HG03521 (cell line): ENCODE measurements around the gene ADAM11.
"Not testable (repeated sequence)": the region's sequence is repeated elsewhere in the genome, so short reads cannot be mapped to it uniquely, and the experiment has no call there.

Experiments
- ATAC-seq: cut with Tn5 transposase; IDR thresholded peaks from one replicate; pipeline ENCODE4 v1.9.1; 2021; ENCODE audit warnings: mild to moderate bottlenecking, moderate library complexity; ENCODE audit not compliant: unreplicated experiment

The ADAM11 gene

DNA sequence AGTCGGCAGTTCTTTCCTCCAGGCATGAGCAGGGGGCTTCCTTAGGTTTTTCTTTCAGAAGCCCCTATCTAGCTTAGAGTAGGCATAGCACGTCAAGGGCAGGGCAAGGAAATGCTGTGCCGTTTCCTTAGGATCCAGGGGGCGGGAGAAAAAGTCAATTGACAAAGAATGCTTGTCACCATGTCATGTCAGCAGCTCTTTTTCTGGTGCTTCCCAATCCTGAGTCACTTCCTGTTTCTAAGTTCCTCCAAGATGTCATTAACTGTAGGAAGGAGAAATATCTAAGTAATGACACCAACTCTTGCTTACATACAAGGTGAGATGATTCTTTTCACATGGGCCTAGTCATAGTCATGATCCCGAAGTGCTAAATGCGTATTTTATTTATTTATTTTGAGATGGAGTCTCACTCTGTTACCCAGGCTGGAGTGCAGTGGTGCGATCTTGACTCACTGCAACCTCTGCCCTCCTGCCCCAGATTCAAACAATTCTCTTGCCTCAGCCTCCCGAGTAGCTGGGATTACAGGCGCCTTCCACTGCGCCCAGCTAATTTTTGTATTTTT is 36.1 kb downstream of the ADAM11 start:
- ATAC-seq = no peak

- no peak for ATAC-seq
Measured at GRCh38 chr17:44795421-44795820, 36.6 kb downstream of the ADAM11 start.

DNA sequence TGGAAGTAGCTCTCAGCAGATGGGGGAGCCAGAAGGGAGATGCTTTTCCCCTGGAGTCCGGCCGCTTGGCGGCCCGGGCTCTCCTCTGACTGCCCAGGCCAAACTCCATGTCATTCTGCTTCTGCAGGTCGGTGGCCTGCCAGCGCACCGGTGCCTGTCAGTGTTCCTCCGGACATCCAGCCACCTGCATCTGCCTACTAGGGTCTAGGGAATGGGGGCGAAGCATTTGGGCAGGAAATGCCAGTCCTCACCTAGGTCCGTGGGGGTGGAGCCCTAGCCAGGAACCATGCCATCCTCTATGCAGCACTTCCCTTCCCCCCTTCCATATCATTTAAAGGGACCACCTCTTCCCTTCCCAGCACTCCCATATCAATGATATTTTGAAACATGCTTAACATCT is 37.1 kb downstream of the ADAM11 start:
- no peak for ATAC-seq

- no peak for ATAC-seq
Measured at GRCh38 chr17:44796731-44797130, 37.9 kb downstream of the ADAM11 start.

DNA sequence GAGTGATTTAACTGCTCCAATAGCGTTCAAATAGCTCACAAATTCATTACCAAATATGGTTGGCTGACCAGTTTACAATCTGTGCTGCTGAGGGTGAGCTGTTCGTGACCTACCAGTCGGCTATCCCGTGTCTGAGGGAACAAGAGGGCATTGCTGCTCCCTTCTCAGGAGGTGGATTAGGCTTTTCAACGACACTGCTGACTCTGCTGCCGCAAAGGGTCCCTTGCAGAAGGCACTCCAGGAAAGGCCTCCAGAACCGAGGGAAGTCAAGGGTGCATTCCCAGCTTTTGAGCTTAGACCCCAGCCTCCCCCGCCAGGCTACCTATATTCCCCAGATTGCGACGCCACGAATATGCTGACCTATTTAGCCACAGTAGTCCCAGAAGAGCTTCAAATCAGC is 39.0 kb downstream of the ADAM11 start:
- ATAC-seq = no peak

DNA sequence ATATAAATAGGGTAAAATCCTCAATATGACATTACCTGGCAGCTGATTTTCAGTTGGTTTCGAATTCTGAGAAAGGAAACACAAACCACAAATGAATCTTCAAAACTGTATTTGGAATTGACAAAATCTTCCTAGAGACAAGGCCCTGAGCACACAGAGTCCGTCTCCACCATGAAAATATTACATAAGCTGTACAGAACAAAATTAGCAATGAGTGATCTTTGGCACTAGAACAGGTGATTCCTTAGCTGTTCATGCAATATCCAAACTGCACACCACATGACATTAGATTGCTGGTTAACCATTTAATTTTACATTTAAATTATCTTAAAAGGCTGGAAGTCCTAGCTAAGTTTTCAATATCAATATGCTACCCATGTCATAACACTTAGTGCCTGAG is 39.6 kb downstream of the ADAM11 start:
- no peak for ATAC-seq

DNA sequence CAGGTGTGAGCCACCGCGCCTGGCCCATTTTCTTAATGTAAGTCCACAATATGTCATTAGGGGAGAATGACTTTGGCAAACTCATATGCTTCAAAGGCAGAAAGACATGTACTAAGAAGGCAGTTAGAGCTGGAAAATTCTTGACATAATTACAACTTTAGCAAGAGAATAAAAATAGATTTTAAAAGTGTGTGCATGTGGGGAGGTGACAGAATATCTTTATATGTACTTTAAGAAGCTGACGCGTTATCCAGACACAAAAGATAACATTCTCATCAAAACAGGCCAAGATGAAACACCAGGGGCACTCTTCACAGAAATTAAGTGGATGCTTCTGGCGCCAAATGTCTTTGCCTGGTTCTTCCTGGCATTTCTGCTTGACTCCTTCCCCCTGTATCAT is 43.1 kb downstream of the ADAM11 start:
- no peak for ATAC-seq

- ATAC-seq = no peak
Measured at GRCh38 chr17:44804302-44805089, 45.7 kb downstream of the ADAM11 start.

DNA sequence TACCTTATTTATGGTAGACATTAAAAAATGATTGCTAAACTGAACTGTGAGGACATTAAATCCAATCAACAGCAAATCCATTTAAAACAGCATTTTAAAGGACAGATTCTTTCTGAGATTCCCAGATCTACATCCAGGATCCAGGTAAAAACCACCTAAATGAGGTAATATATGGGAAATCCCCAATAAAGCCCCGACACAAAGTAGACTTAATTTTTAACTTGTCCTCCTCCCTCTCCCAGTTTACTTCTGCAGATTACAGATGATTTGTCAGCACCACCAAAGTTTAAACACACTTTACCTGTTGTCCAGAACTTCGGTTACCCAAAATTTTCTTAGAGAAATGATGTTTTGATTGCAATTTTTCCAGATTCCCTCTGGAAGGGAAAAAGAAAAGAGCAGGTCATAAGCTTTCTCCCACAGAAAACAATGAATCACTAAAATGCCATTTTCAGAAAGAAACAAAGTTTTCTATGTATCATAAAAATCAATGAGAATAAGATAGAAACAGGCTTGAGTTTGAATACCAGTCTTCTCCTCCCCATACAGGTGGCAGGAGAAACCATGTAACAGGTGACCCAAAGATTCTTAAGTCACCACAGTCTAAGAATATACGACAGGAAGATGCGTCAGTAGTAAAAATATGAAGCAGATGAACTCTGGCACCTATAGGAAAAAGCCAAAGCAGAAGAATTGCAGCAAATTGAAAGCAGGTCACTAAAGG is 48.5 kb downstream of the ADAM11 start:
- ATAC-seq = no peak

- ATAC-seq = no peak
Measured at GRCh38 chr17:44807817-44808155, 49.0 kb downstream of the ADAM11 start.

DNA sequence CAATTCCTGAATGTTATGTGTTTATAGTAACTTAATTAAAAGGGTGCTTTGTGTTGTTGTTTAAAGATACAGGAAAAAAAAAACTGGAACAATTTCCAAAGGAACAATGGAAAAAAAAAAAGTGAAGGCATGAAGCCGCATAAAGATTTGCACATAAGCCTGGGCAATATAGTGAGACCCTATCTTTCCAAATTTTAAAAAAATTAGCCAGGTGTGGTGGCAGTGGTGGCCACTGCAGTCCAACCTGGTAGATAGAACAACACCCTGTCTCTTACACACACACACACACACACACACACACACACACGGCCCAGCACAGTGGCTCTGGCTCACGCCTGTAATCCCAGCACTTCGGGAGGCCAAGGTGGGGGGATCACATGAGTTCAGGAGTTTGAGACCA is 49.4 kb downstream of the ADAM11 start:
- no peak for ATAC-seq

- not testable (repeated sequence) for ATAC-seq
Measured at GRCh38 chr17:44808656-44809388, 50.0 kb downstream of the ADAM11 start.

DNA sequence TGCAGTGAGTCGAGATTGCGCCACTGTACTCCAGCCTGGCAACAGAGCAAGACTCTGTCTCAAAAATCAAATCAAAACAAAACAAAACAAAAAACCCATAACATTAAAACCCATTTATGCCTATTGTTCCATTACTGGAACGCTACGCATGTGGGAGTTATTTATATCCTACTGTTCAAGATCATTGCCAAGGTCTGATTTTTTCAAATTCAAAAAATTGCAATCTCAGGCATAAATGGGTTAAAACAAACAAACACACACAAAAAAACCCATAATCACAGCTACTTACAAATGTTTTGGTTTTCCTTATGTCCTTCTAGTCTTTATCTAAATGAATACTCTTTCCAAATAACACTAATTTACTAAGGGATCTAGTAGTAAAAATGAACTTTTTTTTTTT is 53.5 kb downstream of the ADAM11 start:
- no peak for ATAC-seq

DNA sequence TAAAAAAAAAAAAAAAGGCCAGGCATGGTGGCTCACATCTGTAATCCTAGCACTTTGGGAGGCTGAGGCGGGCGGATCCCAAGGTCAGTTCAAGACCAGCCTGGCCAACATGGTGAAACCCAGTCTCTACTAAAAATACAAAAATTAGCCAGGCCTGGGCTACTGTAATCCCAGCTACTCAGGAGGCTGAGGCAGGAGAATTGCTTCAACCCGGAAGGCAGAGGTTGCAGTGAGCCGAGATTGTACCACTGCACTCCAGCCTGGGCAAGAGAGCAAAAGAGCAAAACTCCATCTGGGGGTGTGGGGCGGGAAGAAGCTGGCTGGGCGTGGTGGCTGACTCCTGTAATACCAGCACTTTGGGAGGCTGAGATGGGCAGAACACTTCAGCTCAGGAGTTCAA is 59.7 kb downstream of the ADAM11 start:
- not testable (repeated sequence) for ATAC-seq

DNA sequence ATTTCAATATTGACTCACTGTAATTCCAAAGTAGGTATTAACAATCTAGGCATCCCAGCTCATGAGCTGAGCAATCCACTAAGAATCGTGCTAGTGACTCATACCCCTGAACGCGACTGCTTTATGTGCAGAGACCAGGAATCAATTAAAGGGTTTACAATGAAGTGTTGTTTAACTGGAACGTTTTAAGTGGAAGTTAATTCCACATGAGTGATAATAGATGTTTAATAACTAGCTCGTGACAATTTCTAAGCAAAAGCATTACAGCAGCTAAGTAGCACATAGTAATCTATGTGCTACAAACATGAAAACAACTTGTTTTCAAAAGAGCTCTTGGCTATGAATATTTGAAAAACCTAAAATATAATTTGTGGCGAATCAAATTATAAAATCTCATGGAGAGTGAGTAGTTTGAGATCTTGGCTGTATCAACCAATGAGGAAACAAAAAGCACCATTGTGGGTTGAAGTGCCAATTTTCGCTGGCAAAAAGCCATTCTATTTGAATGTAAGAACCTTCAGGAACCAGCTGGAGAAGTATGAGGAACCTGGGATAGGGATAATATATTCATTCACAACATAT is 61.9 kb downstream of the ADAM11 start:
- no peak for ATAC-seq

DNA sequence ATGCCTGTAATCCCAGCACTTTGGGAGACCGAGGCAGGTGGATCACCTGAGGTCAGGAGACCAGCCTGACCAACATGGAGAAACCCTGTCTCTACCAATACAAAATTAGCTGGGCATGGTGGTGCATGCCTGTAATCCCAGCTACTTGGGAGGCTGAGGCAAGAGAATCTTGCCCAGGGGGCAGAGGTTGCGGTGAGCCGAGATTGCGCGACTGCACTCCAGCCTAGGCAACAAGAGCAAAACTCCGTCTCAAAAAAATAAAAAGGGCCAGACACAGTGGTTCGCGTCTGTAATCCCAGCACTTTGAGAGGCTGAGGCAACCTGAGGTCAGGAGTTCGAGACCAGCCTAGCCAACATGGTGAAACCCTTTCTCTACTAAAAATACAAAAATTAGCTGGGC is 66.4 kb downstream of the ADAM11 start:
- not testable (repeated sequence) for ATAC-seq

GRCh38 chr17:44826123-44826790 is 67.5 kb downstream of the ADAM11 start:
- ATAC-seq = no peak

DNA sequence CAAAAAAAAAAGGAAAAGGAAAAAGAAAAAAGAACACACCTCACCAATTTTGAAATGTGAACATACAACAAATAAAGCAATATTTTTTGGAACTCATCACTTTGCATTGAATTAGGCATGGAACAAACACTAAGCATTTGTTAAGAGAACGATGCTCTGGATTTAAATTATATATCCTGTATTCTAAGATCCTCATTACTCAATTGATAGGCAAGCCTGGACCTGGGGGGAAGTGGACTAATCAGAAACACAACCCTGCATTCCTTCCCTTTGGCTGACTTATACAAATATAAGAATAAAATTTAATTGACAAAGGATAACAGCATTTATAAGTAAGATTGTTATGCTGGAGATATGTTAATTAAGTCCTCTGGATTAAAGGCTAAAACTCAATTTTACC is 69.1 kb downstream of the ADAM11 start:
- no peak for ATAC-seq

- no peak for ATAC-seq
Measured at GRCh38 chr17:44828919-44829522, 70.2 kb downstream of the ADAM11 start.
